H54 (cell line): Measurements from ENCODE around the gene OR1J1.

Experiments used
- DNase-seq: peaks from one replicate; pipeline ENCODE4 v3.0.0; 2011; ENCODE audit warnings: low spot score, mixed read lengths; ENCODE audit not compliant: insufficient read length
- FAIRE-seq: peaks from 3 replicates; lab custom pipeline; 2011; peaks lifted over from hg19 to GRCh38; lab: Jason Lieb, UNC
- POLR2A ChIP-seq: IDR thresholded peaks from 2 replicates; pipeline ENCODE4 v1.6.1; 2011; ENCODE audit warnings: low read depth, mild to moderate bottlenecking, low read length

OR1J1 gene

GRCh38 chr9:122464633-122465567 lies 12.8 kb downstream of the OR1J1 start:
- peak; percentile 99 for FAIRE-seq
- TF ChIP-seq POLR2A, result no peak
- peak; percentile 78 for DNase-seq

- DNase-seq (peak; percentile 58), FAIRE-seq (peak; percentile 94)
- TF ChIP-seq POLR2A, result no peak
Measured at GRCh38 chr9:122463828-122464632, 13.7 kb downstream of the OR1J1 start.

DNA sequence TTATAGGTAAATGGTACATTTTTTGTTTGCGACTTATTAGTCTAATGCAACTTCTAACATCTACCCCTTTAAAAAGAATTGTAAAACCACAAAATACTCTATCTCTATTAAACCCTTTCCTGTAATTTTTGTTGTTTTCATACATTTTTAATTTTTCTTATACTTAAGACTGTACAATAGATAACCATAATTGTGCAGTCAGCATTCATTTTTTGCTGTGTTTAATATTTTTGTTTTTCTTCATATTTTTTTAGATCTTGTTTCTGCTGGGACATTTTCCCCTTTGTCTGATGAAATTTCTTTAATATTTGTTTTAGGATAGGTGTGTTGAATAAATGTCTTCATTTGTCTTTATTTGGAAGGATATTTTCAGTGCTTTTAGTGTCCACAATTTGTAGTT lies 19.9 kb downstream of the OR1J1 start:
- FAIRE-seq (peak; percentile 6), DNase-seq (no peak)
- no peak for TF ChIP-seq POLR2A

GRCh38 chr9:122456123-122456522 lies 21.6 kb downstream of the OR1J1 start:
- FAIRE-seq, result no peak
- TF ChIP-seq POLR2A, result no peak
- DNase-seq, result no peak

- DNase-seq (no peak), FAIRE-seq (no peak)
- TF ChIP-seq POLR2A, result no peak
Measured at GRCh38 chr9:122453677-122454135, 24.0 kb downstream of the OR1J1 start.

DNA sequence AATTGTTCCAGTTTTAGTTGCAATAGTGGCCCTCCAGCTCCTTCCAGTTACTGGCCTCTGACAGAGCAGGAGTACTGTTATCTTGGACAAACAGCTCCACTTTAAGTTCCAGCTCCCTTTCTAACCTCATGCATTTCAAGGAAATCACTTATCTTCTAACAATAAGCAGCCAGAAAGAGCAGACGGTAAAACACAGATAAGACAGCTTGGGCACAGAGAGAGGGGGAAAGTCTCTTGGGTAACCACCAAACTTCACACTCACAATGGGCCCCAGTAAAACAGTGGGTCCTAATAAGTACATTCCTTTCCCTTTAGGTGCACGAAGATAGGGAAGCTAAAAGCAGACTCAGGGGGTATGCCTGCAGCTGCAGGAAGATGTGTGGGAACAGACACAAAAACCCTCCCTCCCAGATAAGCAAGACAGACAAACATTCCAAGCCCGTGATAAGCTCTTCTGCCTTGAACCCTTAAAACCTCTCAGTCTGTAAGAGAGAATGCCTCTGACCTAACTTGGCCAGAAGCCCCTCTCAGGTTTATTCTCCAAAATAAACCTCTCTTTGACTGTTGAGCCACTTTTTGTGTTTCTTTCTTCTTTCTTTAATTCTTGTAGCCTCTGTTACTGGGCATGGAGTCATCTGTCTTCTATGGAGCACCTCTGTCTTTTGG lies 30.8 kb downstream of the OR1J1 start:
- DNase-seq, result no peak
- FAIRE-seq, result no peak
- no peak for TF ChIP-seq POLR2A

GRCh38 chr9:122445155-122445749 lies 32.5 kb downstream of the OR1J1 start:
- FAIRE-seq (no peak), DNase-seq (no peak)
- TF ChIP-seq POLR2A, result no peak

- FAIRE-seq, result no peak
Measured at GRCh38 chr9:122444041-122444733, 33.5 kb downstream of the OR1J1 start.

DNA sequence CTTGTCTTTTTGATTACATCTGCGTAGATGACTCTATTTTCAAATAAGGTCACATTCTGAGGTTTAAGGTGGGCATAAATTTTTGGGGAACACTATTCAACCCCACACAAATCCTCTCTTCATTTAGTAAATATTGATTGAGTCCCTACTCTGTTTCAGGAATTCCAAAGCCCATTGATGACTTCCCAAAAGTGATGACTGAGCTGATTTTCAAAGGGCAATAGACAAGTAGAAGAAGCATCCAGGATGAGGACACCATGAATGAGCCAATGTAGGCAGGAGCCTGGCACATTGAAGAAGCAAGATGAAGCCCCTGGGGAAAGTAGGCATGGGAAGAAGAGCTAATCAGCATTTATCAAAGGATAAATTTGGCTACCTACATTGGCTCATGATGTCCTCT lies 35.2 kb downstream of the OR1J1 start:
- FAIRE-seq, result no peak
- TF ChIP-seq POLR2A, result no peak
- DNase-seq, result no peak

More at GRCh38 chr9:122444041-122444733, 33.5 kb downstream of the OR1J1 start:
- DNase-seq, result no peak
- no peak for TF ChIP-seq POLR2A
